Measurements from ENCODE around the gene ELOVL5.

GRCh38 chr6:53227847-53228246 is 120.9 kb downstream of the ELOVL5 start:
- TF ChIP-seq EZH2 (IDR thresholded peaks at IDR 0.05) (no peak), POLR2AphosphoS5 (IDR thresholded peaks at IDR 0.05; ENCODE audit: borderline replicate concordance, low read depth, low read length) (no peak), FOXP2 (optimal IDR thresholded peaks at IDR 0.05; ENCODE audit: control extremely low read depth, extremely low read length, insufficient read depth) (no peak)
